NCI-H146 (cell line): Measurements from ENCODE around the gene YPEL1.
"Not testable (repeated sequence)": the region's sequence is repeated elsewhere in the genome, so short reads cannot be mapped to it uniquely, and the experiment has no call there.

Source experiments
- DNase-seq: peaks from one replicate; lab custom pipeline; 2025; lab: John Stamatoyannopoulos, UW

The YPEL1 gene

DNA sequence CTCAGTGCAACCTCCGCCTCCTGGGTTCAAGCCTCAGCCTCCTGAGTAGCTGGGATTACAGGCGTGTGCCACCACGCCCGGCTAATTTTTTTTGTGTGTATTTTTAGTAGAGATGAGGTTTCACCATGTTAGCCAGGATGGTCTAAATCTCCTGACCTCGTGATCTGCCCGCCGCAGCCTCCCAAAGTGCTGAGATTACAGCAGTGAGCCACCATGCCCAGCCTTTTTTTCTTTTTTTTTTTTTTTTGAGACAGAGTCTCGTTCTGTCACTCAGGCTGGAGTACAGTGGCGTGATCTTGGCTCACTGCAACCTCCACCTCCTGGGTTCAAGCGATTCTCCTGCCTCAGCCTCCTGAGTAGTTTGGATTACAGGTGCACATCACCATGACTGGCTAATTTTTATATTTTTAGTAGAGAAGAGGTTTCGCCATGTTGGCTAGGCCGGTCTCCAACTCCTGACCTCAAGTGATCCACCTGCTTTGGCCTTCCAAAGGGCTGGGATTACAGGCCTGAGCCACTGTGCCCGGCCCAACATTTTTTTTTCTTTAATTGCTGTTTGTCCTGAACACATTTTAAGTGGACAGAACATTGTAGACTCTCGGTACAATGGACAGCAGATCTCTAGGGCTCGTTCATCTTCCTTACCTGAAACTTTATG, 14.3 kb downstream of the YPEL1 start:
- not testable (repeated sequence) for DNase-seq

DNA sequence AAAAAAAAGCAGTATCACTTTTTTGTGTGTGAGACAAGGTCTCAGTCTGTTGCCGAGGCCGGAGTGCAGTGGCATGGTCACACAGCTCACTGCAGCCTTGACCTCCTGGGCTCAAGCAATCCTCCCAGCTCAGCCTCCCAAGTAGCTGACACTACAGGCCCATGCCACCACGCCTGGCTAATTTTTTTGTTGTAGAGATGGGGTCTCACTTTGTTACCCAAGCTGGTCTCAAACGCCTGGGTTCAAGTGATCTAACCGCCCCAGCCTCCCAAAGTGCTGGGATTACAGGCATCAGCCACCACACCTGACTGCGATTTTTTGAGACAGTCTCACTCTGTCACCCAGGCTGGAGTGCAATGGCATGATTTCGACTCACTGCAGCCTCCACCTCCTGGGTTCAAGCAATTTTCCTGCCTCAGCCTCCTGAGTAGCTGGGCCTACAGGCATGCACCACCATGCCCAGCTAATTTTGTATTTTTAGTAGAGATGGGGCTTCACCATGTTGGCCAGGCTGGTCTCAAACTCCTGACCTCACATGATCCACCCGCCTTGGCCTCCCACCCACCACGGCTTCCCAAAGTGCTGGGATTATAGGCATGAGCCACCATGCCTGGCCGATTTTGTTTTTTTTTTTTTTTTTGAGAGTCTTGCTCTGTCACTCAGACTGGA, 15.3 kb downstream of the YPEL1 start:
- DNase-seq = not testable (repeated sequence)

DNA sequence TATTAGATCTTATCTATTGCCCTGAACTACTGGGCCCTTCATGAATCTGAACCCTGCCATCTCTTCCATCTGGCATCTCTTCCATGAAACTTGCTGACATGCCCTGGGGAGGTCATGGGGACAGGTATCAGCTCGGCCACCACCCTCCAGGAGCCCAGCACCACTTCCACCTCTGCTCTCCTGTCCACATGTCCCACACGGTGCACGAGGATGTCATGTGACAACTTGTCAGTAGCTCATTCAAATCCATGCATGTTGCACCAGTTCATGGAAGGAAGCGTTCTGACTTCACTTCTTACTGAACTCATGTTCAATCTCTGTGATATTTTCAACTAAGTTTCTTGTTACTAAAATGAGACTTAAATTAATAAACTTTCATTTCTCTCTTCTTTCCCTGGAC, 16.6 kb downstream of the YPEL1 start:
- DNase-seq = no peak

DNA sequence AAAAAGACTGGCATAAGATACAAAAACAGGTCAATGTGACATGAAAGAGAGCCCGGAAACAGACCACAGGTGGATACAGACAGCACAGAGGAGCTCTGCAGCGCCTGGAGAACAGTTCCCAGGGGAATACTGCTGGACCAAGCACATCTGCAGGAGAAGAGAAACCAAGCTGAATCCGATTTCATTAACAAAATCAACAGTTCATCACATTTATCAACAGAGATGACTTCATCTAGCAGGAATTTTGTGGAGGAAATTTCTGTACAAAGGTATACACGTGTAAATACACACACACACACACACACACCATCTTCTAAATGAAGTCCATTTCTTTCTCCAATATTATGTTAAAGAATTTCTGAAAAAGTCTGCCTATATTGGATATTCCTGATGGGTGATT, 17.1 kb downstream of the YPEL1 start:
- DNase-seq = no peak

DNA sequence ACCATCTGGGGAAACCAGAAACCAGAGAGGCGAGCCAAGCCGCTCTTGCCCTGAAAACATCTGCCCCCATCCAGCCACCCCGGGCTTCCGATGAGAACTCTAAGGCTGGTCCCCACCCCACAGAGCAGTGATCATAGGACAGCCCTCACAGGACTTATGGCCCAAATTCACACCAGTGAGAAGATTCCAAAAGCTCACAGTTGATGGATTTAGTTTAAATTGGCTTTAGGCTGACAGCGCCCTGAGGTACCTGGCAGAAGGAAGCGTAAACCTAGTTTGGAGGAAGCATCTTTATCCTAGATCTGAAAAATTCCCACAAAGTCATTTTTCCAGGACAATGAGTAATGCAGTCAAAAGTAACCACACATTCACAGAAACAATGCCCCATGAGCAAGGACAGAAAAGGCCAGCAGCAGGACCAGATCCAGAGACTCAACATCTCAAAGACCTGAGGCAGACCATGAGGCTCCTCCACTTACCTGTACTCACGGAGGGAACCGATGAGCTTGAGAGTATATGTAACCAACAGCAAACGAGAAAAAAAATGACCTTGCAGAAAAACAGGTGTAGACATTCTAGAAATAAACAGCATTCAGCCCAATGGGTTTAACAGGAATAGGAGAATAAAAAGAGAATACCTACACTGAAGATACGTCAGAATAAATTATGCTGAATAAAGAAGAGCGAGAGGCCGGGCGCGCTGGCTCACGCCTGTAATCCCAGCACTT, 19.0 kb downstream of the YPEL1 start:
- DNase-seq = not testable (repeated sequence)

DNA sequence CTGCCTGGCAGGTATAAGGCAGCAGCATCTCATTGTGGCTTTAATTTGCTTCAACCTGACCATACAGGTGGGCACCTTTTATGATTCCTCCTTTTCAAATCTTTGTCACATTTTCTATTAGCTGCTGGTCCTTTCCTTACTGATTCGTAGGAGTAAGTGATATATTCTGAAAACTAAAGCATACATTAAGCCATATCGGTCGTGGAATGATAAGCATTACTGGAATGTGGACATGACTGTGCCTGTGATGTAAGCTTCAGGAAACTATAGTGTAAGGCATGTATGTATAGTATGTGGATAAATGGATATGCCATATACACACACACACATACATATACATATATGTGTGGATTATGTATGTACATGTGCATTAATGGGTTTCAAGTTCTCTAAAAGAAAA, 20.8 kb downstream of the YPEL1 start:
- no peak for DNase-seq

DNA sequence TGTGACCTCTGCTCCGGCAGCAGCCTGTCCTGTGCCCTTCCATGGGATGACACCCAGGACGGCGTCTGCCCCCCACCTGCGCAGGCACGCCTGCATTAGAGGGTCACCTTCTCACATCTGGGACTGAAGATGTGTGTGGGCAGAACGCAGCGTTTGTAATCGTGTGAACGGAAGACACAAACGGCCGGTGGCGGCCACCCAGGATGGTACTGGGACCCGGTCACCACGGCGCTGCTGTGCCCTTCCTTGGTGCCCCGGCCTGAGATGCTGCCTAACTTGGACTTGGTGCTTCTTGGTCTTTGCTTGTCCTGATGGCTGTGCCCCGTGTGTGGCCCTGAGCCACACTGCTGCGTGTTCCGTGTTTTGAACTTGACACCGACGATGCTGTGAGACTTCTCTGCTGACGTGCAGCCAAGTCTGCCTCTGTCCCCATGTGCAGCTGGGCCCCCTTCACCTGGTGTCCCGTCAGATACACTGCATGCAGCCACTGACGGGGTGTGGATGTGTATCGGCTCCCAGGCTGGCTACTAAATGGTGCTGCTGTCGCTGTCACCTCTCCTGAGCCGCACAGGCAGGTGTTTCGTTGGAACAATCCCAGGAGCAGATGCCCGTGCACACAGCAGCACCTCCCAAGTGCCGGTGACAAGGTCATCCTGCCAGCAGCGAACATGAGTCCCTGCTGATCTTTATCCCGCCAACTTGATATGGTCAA, 21.4 kb downstream of the YPEL1 start:
- DNase-seq = no peak

DNA sequence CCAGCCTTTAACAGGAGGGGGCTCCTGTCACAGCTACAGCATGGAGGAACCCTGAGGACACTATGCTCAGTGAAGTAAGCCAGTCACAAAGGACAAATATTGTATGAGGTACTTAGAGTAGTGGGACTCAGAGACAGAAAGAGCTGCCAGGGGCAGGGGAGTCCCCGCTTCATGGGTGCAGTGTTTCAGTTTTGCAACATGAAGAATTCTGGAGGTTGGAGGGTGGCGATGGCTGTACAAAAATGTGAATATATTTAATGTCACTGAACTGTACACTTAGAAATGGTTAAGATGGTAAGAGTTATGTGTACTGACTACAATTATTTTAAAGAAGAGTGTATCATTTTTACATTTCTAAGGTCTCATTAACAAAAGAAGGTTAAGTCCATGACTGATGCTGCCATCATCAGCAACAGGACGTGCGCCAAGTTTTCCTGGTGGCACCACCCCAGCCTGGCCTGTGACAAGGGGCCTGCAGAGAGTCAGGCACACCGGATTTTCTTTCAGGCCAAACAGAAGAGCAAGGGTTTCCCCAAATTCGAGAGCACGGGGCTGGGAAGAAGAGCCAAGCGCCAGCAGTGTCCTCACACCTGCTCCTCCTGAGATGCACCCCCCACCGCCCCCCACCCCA, 22.1 kb downstream of the YPEL1 start:
- DNase-seq = no peak

DNA sequence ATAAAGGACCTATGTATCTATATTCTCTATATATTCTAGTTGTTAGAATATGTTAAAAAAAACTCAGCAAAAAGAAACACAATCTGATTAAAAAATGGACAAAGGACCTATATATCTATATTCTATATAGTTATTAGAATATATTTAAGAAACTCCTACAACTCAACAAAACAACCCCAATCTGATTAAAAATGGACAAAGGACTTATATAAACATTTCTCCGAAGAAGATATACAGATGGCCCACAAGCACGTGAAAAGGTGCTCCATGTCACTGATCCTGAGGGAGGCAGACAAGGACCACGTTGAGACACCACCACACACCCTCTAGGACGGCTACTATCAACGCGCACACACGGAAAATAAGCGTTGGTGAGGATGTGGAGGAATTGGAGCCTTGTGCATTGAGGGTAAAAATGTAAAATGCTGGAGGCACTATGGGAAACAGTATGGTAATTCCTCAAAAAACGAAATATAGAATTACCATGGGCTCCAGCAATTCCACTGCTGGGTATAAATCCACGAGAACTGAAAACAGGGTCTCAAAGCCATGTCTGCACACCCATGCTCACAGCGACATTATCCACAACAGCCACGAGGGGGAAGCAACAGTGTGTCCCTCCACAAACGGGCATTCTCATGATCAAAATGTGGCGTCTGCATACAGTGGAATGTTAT, 22.7 kb downstream of the YPEL1 start:
- DNase-seq = peak; percentile 32

DNA sequence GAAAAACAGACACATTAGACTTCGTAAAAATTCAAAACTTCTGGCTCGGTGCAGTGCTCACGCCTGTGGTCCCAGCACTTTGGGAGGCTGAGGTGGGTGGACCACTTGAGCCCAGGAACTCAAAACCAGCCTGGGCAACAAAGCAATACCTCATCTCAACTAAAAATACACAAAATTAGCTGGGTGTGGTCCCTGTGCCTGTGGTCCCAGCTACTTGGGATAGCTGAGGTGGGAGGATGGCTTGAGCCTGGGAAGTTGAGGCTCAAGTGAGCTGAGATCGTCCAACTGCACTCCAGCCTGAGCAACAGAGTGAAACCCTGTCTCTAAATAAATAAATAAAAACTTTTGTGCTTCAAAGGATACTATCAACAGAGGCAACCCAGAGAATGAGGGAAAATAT, 23.7 kb downstream of the YPEL1 start:
- DNase-seq = no peak

DNA sequence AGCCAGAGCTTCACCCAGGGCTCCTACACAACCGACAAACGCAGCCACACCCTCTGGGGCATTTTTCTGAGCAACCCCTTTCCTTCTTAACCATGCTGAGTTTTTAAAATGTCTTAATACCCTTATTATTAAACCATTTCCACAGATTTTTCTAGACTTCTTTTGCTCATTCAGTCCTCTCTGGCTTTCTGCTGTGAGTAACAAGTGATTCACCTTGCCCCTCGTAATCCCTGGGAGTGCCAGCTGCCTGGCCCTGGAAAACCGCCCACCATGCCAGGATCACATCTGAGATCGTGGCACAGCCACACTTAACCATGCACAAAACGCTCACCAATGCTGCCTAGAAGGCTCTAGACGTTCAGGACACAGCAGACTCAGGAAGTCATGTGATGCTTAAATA, 25.4 kb downstream of the YPEL1 start:
- DNase-seq = no peak

DNA sequence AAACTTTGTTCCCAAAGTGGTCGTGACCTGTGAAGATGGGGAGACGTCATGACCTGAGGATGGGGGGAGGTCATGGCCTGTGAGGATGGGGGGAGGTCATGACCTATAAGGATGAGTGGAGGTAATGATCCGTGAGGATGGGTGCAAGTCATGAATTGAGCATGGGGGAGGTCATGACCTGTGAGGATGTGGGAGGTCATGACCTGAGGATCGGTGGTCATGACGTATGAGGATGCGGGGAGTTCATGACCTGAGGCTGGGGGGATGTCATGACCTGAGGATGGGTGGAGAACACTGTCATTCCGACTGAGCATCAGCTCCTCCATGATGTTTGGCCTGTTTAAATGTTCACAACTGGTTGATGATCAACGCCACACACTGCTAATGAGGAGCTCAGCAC, 25.9 kb downstream of the YPEL1 start:
- DNase-seq = no peak

DNA sequence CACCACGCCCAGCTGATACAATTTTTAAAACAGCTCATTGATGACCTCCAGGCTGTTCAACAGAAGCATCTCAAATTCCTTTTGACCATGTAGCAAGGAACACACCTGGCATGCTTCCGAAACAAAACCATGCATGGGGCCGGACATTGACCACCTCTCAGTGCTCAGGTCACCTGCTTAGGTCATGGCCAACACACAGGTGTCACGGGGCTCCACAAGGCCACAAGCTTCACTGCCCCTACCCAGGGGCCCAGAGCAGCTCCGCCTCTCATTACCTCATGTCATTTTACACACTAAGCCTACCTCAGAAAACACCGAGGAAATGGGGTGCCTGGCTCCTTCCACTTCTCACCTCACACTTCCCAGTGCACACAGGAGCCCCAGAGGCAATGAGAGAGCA, 26.6 kb downstream of the YPEL1 start:
- no peak for DNase-seq

DNA sequence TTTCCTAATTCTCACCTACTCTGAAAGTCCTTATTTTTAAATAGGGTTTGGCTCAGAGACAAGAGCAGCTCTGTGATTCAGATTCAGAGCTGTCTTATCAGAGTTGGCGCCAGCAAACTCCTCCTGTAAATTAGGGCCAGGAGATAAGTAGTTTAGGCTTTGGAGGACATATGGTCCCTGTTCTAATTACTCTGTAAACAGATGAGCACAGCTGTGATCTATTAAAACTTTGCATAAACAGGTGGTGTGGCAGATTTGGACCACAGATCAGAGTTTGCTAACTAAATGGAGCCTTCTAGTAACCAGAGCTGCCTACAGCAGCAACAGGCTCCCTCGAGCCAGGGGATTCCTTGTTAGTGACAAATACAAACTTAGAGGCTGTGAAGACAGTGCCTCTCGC, 27.9 kb downstream of the YPEL1 start:
- DNase-seq = peak; percentile 66

DNA sequence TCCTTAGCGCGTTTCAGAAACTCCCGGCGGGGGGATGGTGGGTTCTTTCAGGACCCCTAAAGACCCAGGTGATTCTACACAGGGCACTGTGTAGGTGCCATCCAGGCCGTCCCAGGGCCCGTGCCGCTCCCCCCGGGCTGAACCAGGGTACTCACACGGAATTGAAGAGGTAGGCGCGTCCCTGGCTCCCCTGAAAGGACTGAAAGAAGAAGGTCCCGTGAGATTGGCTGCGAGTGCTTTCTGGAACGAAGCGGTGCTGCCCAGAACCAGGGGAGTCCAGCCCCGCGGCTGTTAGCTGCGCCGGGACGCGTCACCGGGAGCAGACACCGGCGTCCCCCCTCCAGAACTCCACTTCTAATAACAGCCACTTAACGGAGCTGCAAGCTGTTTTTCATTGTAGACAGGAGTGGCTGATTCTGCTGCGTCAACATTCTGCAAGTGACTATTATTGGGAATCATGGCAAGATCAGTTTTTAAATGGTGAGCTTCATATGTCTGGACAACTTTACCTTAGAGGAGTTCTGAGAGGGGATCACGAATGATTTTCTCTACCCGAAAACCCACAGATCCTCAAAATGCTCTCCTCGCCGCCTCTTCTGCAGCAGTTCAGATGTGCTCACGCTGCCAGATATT, 31.8 kb downstream of the YPEL1 start:
- DNase-seq = no peak

DNA sequence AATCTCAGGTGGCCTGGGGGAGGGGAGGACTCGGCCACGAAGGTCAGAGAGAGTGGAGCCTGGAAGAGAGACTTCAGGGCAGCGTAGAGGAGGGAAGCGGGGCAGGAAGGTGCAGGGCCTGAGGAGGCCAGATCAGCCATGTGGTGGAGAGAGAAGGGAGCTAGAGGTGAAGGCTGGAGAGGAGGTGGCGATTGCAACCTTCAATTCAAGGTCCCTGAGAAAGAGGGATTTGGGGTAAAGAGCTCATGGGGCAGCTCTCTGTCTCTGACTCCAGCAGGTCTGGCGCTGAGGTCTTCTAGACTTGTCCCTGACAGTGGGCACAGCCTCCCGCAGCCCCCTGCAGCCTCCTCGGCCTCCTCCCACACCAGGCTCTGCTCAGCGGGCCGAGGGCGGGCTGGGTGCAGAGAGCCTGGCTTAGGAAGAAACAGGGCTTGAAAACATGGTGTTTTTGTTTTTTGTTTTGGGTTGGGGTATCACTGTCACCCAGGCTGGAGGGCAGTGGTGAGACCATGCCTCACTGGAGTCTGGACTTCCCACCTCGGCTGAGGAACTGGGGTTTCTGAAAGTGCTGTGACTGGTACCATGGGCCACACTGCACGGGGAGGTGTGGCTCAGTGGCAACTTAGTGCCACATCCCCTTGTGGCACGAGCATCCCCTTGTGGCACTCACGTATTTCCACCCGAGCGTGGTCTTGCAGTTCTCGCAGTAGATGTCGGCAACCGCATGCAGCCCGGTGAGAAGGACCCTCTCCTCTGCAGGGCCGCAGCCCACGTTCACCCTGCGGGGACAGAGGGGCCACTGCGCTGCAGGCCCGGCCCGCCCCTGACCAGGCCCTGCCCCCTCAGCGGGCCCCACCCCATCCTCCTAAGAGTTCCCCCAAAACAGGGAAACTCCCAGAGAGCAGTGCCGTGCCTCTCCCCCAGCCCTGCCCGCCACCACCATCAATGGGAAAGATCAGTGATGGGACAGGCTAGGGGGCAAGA, 32.6 kb downstream of the YPEL1 start:
- DNase-seq = no peak

DNA sequence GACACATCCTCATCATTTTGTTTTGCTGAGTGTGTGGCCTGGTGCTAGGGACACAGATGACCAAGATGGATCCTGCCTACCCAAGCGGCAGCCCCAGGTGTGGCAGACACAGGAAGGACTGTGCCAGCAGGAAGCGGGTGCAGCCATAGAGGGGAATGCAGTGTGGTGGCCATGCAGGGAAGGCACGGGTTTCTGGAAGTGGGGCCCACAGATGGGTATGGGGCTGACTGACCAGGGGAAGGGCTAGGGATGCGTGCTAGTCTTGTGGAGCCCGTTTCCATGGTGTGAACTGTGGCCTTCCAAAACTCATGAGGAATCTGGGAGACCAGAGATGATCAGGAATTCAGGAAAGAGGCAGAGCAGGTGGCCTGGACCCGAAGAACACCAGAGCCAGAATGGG, 33.5 kb downstream of the YPEL1 start:
- no peak for DNase-seq

DNA sequence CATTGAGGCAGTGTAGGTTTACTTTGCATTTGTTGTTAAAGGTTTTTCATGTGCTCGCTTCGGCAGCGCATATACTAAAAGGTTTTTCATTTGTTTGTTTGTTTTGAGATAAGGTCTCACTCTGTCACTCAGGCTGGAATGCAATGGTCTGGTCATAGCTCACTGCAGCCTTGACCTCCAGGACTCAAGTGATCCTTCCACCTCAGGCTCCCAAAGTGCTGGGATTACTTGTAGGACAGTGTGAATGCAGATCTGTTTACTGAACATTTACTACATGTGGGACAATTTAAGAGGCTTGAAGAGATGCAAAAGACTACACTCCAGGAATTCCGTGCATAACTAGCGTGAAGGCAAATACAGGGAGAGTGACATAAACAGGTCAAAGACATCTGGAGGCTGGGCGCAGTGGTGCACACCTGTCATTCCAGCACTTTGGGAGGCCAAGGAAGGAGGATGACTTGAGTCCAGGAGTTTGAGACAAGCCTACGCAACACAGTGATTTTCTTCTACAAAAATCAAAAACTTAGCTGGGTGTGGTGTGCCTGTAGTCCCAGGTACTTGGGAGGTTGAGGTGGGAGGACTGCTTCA, 34.1 kb downstream of the YPEL1 start:
- DNase-seq = no peak

DNA sequence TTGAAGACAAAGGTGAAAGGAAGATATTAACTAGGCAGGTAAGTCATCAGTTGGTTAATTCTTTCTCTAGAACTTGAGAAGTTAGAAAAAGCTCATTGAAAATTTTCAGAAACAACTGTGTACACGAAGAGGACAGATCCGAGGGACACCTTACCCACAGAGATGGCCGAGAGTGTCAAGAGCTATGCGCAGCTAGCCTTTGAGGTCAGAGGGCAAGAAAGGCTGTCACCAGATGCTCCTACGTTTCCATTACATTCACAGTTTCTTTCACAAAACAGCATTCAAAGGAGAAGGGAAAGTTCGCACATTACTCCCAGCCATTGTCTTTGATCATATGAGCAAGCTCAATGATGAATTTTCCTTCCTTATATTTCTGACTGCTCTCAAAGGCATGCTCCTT, 34.8 kb downstream of the YPEL1 start:
- DNase-seq = no peak

DNA sequence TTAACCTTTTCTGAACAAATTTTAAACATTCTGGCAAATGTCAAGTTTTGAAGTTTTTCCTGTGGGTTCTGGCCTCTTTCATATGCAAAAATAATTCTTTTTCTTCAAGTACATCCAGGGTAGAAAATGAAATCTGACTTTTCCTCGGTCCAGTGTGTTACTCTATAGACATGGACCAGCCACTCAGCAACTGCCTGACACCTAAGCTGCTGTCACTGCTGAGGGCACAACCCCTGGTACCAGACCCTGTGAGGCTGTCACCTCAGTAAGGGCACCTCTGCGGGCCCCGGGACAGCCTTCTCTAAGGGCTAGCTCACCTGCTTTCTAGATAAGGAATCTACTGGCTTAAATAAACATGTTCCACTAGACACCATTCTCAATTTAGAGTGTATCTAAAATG, 36.0 kb downstream of the YPEL1 start:
- no peak for DNase-seq
